Endothelial cell of umbilical vein (primary cell): ENCODE data around the gene GFAP. TPM values are rescaled to one million over a fixed set of nuclear protein-coding genes. Genes with fewer than 3 reads are reported as not detected.

Experiments used
- BruUV-seq: library from RNA; stranded (reverse); fragments of 400-500 nt; replicated peaks from 2 replicates; lab custom pipeline; 2021; lab: Mats Ljungman, UMichigan
- CTCF ChIA-PET: fragments of 300-600, 350-600 bp; sonication (Branson Sonifier 250); formaldehyde crosslinking; loops from one replicate; lab custom pipeline; 2021; ENCODE audit warnings: antibody characterized with exemption, inconsistent platforms; lab: Charles Lee
- POLR2A ChIA-PET: fragments of 300-600, 350-600 bp; sonication (Branson Sonifier 250); formaldehyde crosslinking; loops from one replicate; lab custom pipeline; 2021; ENCODE audit warnings: antibody characterized with exemption, inconsistent platforms; lab: Charles Lee
- DNase-seq: peaks from one replicate; pipeline ENCODE4 v3.0.0-alpha.2; 2011; ENCODE audit warnings: low read depth, low spot score
- FAIRE-seq: peaks from 2 replicates; lab custom pipeline; 2011; peaks lifted over from hg19 to GRCh38; lab: Jason Lieb, UNC
- H2AFZ ChIP-seq: 2 replicates; pipeline ENCODE4 v1.6.0; 2012; ENCODE audit warnings: low read depth, low read length, control low read depth, inconsistent platforms
- H3K27ac ChIP-seq: 2 replicates; pipeline ENCODE4 v1.5.1; 2011; ENCODE audit warnings: low read depth, mild to moderate bottlenecking, control low read depth, low read length, moderate library complexity; ENCODE audit not compliant: insufficient read depth
- H3K27me3 ChIP-seq, 2 experiments: 2 replicates each; pipeline versions ENCODE4 v1.6.0 to v1.6.1; 2011; ENCODE audit warnings: low read length in 2 of 2, mixed read lengths in 1 of 2; ENCODE audit not compliant: control insufficient read depth in 2 of 2, insufficient read depth in 2 of 2
- H3K36me3 ChIP-seq, 2 experiments: 2 replicates in 1 of 2; 3 replicates in 1 of 2; pipeline ENCODE4 v1.5.1; 2011; ENCODE audit warnings: low read length in 2 of 2, mild to moderate bottlenecking in 1 of 2, moderate library complexity in 1 of 2; ENCODE audit not compliant: control insufficient read depth in 2 of 2, insufficient read depth in 2 of 2; ENCODE audit errors: extremely low read depth in 1 of 2
- H3K4me1 ChIP-seq: 3 replicates; pipeline ENCODE4 v1.5.1; 2011; ENCODE audit warnings: mild to moderate bottlenecking, low read length; ENCODE audit not compliant: control insufficient read depth, insufficient read depth; ENCODE audit errors: extremely low read depth
- H3K4me2 ChIP-seq: 2 replicates; pipeline ENCODE4 v1.6.1; 2011; ENCODE audit warnings: low read length, control low read depth, mixed read lengths; ENCODE audit not compliant: insufficient read depth
- H3K4me3 ChIP-seq, 3 experiments: fragments of 200-600 bp in 1 of 3; sonication (generic), shearing (Covaris generic) in 1 of 3; replicated peaks in 1 of 3; 2 replicates each; pipeline ENCODE4 v1.5.1; 2011 to 2016; ENCODE audit warnings: control low read depth in 3 of 3, low read length in 3 of 3, mild to moderate bottlenecking in 2 of 3, inconsistent platforms in 1 of 3, low read depth in 1 of 3, moderate library complexity in 1 of 3; ENCODE audit not compliant: insufficient read depth in 1 of 3
- H3K79me2 ChIP-seq: 2 replicates; pipeline ENCODE4 v1.6.0; 2012; ENCODE audit warnings: low read length, inconsistent platforms; ENCODE audit not compliant: control insufficient read depth, insufficient read depth
- H3K9ac ChIP-seq: replicated peaks from 2 replicates; pipeline ENCODE3; 2011; ENCODE audit warnings: low read length, control low read depth; ENCODE audit not compliant: insufficient read depth; ENCODE audit errors: extremely low read depth
- H3K9me1 ChIP-seq: replicated peaks from 3 replicates; pipeline ENCODE4 v1.6.0; 2011; ENCODE audit warnings: mild to moderate bottlenecking, low read length; ENCODE audit not compliant: control insufficient read depth, insufficient read depth; ENCODE audit errors: extremely low read depth
- H3K9me3 ChIP-seq: replicated peaks from 2 replicates; pipeline ENCODE4 v1.5.1; 2012; ENCODE audit warnings: low read length, inconsistent platforms; ENCODE audit not compliant: control insufficient read depth, insufficient read depth
- H4K20me1 ChIP-seq: replicated peaks from 2 replicates; pipeline ENCODE3; 2011; ENCODE audit warnings: mild to moderate bottlenecking, low read length; ENCODE audit not compliant: control insufficient read depth, insufficient read depth; ENCODE audit errors: extremely low read depth
- FOS ChIP-seq: IDR thresholded peaks from 2 replicates; pipeline ENCODE4 v1.6.1; 2011; ENCODE audit warnings: mild to moderate bottlenecking, low read length, moderate library complexity, borderline replicate concordance; ENCODE audit not compliant: insufficient read depth
- POLR2A ChIP-seq: IDR thresholded peaks from 2 replicates; pipeline ENCODE4 v1.6.1; 2012; ENCODE audit warnings: low read depth, mild to moderate bottlenecking, control low read depth, low read length
- POLR2AphosphoS5 ChIP-seq: IDR thresholded peaks from 2 replicates; pipeline ENCODE4 v1.6.1; 2012; ENCODE audit warnings: low read depth, mild to moderate bottlenecking, control low read depth, low read length, moderate library complexity; ENCODE audit not compliant: insufficient read depth
- dilution Hi-C: fragments of 300-500 bp; cut with MboI; formaldehyde crosslinking; loops from one replicate; pipeline ENCODE4 v1.15.0; 2019; ENCODE audit warnings: low sequenced_read_pairs; ENCODE audit not compliant: extremely low pct_ligation_motif_present
- intact Hi-C: fragments of 100-400 bp; cut with micrococcal nuclease; formaldehyde crosslinking; loops from one replicate; pipeline ENCODE4 v1.10.0; 2022
- polyA plus RNA-seq, 4 experiments: library from polyadenylated mRNA; depleted of rRNA in 3 of 4; stranded (reverse) in 3 of 4; unstranded in 1 of 4; fragments of >200 nt; gene quantifications; 2 replicates each; pipeline versions ENCODE4 v1.2.1 to v1.2.3, GENCODE V29; 2011 to 2012; ENCODE audit warnings: missing spikeins in 1 of 4
- total RNA-seq: library from RNA; stranded (reverse); gene quantifications from 2 replicates; pipeline ENCODE4 v1.2.3, GENCODE V29; 2021
- TF ChIP-seq, protein P1 (sequence below), 2 donors: IDR thresholded peaks; 1 replicate in 1 of 2; 2 replicates in 1 of 2; pipeline ENCODE4 v1.5.1; 2011; ENCODE audit warnings: low read length in 2 of 2, mild to moderate bottlenecking in 2 of 2, moderate library complexity in 2 of 2, control low read depth in 1 of 2, inconsistent platforms in 1 of 2, low read depth in 1 of 2; ENCODE audit not compliant: insufficient read depth in 1 of 2; ENCODE audit errors: extremely low read depth in 1 of 2

GFAP gene
- total and polyA plus RNA-seq, 2 donors (not counting 3 experiments of a cell fraction or from before 2014, with no cell fraction given), result 0.07 to 0.42 TPM

GRCh38 chr17:44920565-44920940 is 5.3 kb upstream of the GFAP start:
- H3K9ac ChIP-seq, result no peak overlapping the region
- TF ChIP-seq POLR2AphosphoS5 (no peak), FOS (no peak), POLR2A (no peak)
- TF ChIP-seq, protein P1, sequence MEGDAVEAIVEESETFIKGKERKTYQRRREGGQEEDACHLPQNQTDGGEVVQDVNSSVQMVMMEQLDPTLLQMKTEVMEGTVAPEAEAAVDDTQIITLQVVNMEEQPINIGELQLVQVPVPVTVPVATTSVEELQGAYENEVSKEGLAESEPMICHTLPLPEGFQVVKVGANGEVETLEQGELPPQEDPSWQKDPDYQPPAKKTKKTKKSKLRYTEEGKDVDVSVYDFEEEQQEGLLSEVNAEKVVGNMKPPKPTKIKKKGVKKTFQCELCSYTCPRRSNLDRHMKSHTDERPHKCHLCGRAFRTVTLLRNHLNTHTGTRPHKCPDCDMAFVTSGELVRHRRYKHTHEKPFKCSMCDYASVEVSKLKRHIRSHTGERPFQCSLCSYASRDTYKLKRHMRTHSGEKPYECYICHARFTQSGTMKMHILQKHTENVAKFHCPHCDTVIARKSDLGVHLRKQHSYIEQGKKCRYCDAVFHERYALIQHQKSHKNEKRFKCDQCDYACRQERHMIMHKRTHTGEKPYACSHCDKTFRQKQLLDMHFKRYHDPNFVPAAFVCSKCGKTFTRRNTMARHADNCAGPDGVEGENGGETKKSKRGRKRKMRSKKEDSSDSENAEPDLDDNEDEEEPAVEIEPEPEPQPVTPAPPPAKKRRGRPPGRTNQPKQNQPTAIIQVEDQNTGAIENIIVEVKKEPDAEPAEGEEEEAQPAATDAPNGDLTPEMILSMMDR (IDR thresholded peaks at IDR 0.05; ENCODE audit: extremely low read depth in 1 of 2, insufficient read depth in 1 of 2, low read depth in 1 of 2, low read length in 2 of 2), result no peak
- no peaks in the 10 kb centered on the region for H3K36me3 ChIP-seq
- H4K20me1 ChIP-seq, result no peaks in the 10 kb centered on the region
- no peak for DNase-seq
- H3K4me2 ChIP-seq, result no peak overlapping the region
- H3K9me1 ChIP-seq, result no peaks in the 10 kb centered on the region
- ChIA-PET CTCF (interaction anchor here (0.6 to 9.9 kb wide), 55 partner anchors 8 to 586 kb away, joined by 3 to 331 read pairs (median 5); partner anchors contain the start of genes ACBD4, DCAKD, EFTUD2 and NMT1), POLR2A (interaction anchor here (1.4 kb wide), 1 partner anchor 100 kb away, joined by 5 read pairs; no protein-coding TSS in a partner anchor)
- H3K27ac ChIP-seq, result no peak overlapping the region
- no TSS peak for BruUV-seq
- H2AFZ ChIP-seq, result no peak overlapping the region
- H3K9me3 ChIP-seq, result no peaks in the 10 kb centered on the region
- peaks cover 8% of the 10 kb centered on the region for H3K4me1 ChIP-seq
- no peak for FAIRE-seq
- dilution Hi-C loops, result no loop called here
- H3K4me3 ChIP-seq, result no peak overlapping the region
- intact Hi-C loops, result loop anchor here (1.0 kb wide), 4 partner anchors 19 to 213 kb away; no protein-coding TSS in a partner anchor
- H3K79me2 ChIP-seq, result no peaks in the 10 kb centered on the region
- peaks cover 0 to 11% of the 10 kb centered on the region in 2 experiments for H3K27me3 ChIP-seq
